HUES64 (cell line): ENCODE data around the gene GPRIN3.
A peak's percentile ranks its signal among the peaks of the same experiment; 100 is the strongest.
"Not testable (repeated sequence)": the region's sequence is repeated elsewhere in the genome, so short reads cannot be mapped to it uniquely, and the experiment has no call there.

Source experiments
- H3K27ac ChIP-seq: 2 replicates; pipeline ENCODE4 v1.7.0; 2013; ENCODE audit warnings: low read depth, low read length, inconsistent platforms
- H3K27me3 ChIP-seq: 2 replicates; pipeline ENCODE4 v1.6.1; 2013; ENCODE audit warnings: mild to moderate bottlenecking, low read length; ENCODE audit not compliant: insufficient read depth
- H3K36me3 ChIP-seq: 2 replicates; pipeline ENCODE4 v1.6.1; 2013; ENCODE audit warnings: mild to moderate bottlenecking, low read length; ENCODE audit not compliant: insufficient read depth
- H3K4me1 ChIP-seq: 2 replicates; pipeline ENCODE4 v1.6.1; 2013; ENCODE audit warnings: mild to moderate bottlenecking, low read length, moderate library complexity; ENCODE audit not compliant: insufficient read depth
- H3K4me3 ChIP-seq: 2 replicates; pipeline ENCODE4 v1.5.1; 2013; ENCODE audit warnings: mild to moderate bottlenecking, low read length, moderate library complexity
- H3K9ac ChIP-seq: 2 replicates; pipeline ENCODE4 v1.6.1; 2013; ENCODE audit warnings: mild to moderate bottlenecking, low read depth, low read length
- H3K9me3 ChIP-seq: 2 replicates; pipeline ENCODE4 v1.6.1; 2013; ENCODE audit warnings: low read depth, low read length; ENCODE audit not compliant: insufficient read depth
- WGBS: fragments of 150-250, 120-280 bp; methylation state at CpG from one replicate; pipeline ENCODE4 v1.1.7; 2013; ENCODE audit warnings: missing lambda C conversion rate; 5-methylcytosine and 5-hydroxymethylcytosine counted together

The GPRIN3 gene

DNA sequence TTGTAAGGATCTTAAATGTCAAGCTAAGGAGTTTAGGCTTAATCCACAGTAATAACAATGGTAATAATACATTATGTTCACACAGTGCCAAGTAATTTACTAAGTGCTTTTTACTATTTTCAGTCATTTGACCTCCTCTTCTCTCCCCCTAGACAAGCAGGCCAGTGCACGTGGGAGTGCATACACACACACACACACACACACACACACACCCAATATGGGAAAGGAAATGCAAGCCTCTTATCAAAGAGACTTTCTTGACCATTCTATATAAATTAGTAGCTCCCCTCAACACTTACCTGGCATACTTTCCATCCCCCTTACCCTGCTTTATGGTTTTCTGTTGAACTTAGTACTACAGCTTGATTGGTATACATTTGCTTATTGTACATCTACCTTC is 3.8 kb upstream of the GPRIN3 start:
- H3K36me3 ChIP-seq = no peaks in the 10 kb centered on the region
- WGBS = 80% methylated on average over 1 of the region's 1 CpG
- no peak overlapping the region for H3K9ac ChIP-seq
- H3K27me3 ChIP-seq = peaks cover 16% of the 10 kb centered on the region
- no peak overlapping the region for H3K4me3 ChIP-seq
- no peaks in the 10 kb centered on the region for H3K9me3 ChIP-seq
- H3K27ac ChIP-seq = no peak overlapping the region
- H3K4me1 ChIP-seq = peaks cover 11% of the 10 kb centered on the region

DNA sequence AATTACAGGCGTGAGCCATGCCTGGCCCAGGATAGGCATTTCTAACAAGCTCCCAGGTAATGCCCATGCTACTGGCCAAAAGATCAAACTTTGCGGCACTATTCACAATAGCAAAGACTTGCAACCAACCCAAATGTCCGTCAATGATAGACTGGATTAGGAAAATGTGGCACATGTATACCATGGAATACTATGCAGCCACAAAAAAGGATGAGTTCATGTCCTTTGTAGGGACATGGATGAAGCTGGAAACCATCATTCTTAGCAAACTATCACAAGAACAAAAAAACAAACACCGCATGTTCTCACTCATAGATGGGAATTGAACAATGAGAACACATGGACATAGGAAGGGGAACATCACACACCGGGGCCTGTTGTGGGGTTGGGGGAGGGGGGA is 1.6 kb upstream of the GPRIN3 start:
- not testable (repeated sequence) for H3K27ac ChIP-seq, H3K36me3 ChIP-seq, H3K9me3 ChIP-seq, H3K9ac ChIP-seq, H3K4me3 ChIP-seq
- peaks cover 28% of the 10 kb centered on the region for H3K27me3 ChIP-seq
- peaks cover 11% of the 10 kb centered on the region for H3K4me1 ChIP-seq
- 99% methylated on average over 4 of the region's 5 CpGs for WGBS

DNA sequence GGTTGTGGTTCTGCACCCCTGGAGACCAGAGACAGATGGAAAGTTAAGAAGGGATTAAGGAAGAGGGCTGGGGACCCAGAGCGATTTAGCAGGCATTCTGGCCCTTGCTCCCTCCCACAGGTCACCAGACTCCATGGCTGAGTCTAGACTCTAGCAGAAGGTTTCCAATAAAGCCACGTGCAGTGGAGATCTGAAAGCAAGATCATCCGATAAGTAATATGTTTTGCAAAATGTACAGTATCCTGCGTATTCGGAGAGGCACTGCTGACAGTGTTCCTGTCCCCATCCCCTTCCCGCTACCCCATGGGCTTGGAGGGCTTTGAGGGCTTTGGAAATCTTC is 531 bp upstream of the GPRIN3 start:
- Histone ChIP-seq H3K27me3 (peaks cover 28% of the 10 kb centered on the region), H3K9ac (no peak overlapping the region; the same call in 1 of the 2 replicates), H3K9me3 (no peaks in the 10 kb centered on the region), H3K4me3 (peak overlapping the region; percentile 74), H3K36me3 (no peaks in the 10 kb centered on the region), H3K27ac (no peak overlapping the region), H3K4me1 (peaks cover 11% of the 10 kb centered on the region)
- WGBS = 43% methylated on average over 4 of the region's 6 CpGs

DNA sequence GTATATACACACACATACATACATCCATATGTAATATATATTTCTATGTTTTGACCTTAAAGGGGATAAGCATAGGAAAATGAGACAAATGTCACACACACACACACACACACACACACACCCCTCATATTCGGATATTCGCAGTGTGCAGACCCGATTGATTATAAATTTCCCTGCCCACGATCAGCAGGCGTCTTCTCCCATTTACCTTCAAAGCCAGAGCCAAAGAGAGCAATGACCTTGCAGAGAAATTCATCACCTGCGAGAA is 488 bp downstream of the GPRIN3 start:
- H3K4me3 ChIP-seq = peak overlapping the region; percentile 74
- peaks cover 11% of the 10 kb centered on the region for H3K4me1 ChIP-seq
- peak overlapping the region; percentile 53; the same call in 1 of the 2 replicates for H3K9ac ChIP-seq

DNA sequence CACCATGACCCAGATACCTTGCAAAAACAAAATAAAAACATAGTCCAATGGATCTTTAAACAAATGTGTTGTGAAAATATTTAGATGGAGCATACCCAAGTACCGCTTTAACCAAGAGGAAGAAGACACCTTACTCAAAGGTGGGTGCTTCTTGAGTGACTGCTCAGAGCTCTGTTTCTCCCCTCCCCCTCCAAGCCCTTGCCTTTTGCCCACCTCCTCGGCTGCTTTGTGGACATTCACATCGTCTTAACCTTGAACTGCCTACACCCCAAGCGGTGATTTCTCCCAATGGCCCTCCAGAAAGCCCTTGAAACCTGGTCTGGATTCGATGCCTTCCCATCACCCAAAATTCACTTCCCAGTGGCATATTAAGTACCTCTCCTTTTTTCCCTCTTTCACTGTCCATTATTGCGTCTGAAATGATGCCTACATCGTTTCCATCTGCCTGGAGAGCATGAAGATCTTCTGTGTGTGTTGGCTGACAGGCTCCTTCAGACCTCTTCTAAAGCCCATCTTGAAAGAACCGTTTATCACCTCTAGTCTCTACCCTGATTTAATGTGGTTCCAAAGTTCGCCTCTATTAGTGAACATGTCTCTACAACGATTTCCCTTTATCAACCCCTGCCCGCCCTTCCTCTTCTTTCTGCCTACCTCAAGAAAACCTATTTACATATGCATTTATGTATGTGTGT is 968 bp downstream of the GPRIN3 start:
- Histone ChIP-seq H3K9ac (no peak overlapping the region), H3K4me1 (peaks cover 11% of the 10 kb centered on the region), H3K36me3 (no peaks in the 10 kb centered on the region), H3K4me3 (peak overlapping the region; percentile 74), H3K9me3 (no peaks in the 10 kb centered on the region), H3K27ac (no peak overlapping the region), H3K27me3 (peaks cover 28% of the 10 kb centered on the region)
- 72% methylated on average over 10 of the region's 11 CpGs for WGBS

More for the DNA sequence above, 488 bp downstream of the GPRIN3 start:
- Histone ChIP-seq H3K27me3 (peaks cover 28% of the 10 kb centered on the region), H3K27ac (no peak overlapping the region), H3K36me3 (no peaks in the 10 kb centered on the region), H3K9me3 (no peaks in the 10 kb centered on the region)
- WGBS = 13% methylated on average over 6 of the region's 6 CpGs

DNA sequence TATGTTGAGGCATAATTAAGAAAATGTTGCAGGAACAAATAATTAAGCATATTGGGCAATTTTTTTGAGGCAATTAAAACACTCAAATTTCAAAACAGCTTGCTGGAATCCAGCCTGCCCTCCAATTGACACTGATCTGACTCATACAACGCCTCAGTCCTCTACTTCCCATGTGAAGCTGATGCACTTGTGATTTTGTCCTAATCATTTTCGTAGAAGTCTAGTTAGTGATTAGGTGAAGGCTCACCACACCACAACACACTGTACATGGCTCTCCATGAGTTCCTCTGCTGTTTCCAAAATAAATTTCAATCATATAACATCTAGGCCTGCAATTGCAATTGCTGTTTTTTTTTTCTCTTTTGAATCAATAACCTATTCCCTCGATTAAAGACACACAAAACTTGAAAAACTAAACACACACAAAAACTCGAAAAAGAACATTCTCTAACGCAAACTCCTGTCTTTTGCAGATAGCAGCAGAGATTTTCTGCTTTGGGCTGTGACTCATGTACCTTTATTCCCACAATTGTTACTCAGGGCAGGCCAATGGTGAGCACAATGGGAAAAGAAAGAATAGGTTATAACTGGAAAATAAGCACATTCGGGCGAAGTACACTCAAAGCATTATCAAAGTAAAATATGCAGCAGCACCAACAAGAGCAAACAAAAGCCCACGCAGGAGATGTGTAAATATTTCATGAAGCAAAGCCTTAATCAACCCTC is 1.7 kb downstream of the GPRIN3 start:
- WGBS = 81% methylated on average over 7 of the region's 8 CpGs
- Histone ChIP-seq H3K9ac (no peak overlapping the region), H3K9me3 (no peaks in the 10 kb centered on the region), H3K36me3 (no peaks in the 10 kb centered on the region), H3K27ac (no peak overlapping the region), H3K27me3 (peaks cover 28% of the 10 kb centered on the region), H3K4me1 (peaks cover 11% of the 10 kb centered on the region), H3K4me3 (no peak overlapping the region)

DNA sequence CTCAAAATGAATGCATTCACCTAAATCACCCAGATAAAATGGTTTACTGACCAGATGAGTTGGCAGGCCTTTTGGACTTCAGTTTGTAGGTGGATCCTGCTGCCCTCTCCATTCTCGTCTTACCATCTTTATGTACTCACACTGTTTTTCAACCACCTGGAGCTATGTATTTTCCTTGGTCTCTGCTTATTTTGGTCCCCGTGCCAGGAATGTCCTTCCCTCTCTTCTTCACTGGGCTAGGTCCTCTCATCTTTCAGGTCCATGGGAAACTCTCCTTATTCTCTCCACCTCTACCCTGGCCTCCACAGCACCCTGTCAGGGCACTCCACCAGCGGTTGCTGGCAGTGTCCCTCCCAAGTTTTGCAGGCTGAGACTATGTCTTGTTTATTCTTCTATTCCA is 2.6 kb downstream of the GPRIN3 start:
- H3K27ac ChIP-seq = no peak overlapping the region
- WGBS = 92% methylated on average over 3 of the region's 3 CpGs
- no peaks in the 10 kb centered on the region for H3K36me3 ChIP-seq
- H3K4me3 ChIP-seq = no peak overlapping the region
- H3K9ac ChIP-seq = no peak overlapping the region
- H3K9me3 ChIP-seq = no peaks in the 10 kb centered on the region
- peaks cover 11% of the 10 kb centered on the region for H3K4me1 ChIP-seq
- H3K27me3 ChIP-seq = peaks cover 28% of the 10 kb centered on the region

DNA sequence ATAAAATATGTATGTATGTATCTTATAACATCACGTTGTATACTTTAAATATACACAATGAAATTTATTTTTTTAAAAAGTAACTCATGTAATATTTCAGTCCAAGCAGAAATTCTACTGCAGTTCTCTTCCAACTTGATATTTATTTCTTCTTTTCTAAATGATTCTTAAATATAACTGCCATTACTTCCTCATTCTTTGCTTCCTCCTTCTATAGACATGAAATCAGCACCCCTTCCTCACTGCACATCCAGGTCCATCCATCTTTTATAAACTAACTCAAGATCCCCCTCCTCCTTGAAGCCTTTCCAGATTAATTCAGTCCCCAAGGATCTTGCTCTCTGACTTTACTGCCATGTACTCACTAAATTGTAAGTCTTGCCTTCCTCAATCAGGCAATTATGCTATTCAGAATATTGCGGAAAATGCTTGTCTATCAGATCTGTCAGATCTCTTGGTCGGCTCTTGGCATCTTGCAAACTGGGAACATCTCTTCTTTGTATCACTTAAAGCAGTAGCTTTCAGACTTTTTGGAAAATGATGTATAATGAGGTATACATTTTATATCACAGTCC is 3.7 kb downstream of the GPRIN3 start:
- Histone ChIP-seq H3K9me3 (no peaks in the 10 kb centered on the region), H3K9ac (no peak overlapping the region), H3K36me3 (no peaks in the 10 kb centered on the region), H3K27ac (no peak overlapping the region), H3K4me1 (peaks cover 11% of the 10 kb centered on the region), H3K27me3 (peaks cover 28% of the 10 kb centered on the region), H3K4me3 (no peak overlapping the region)
- 91% methylated on average over 2 of the region's 3 CpGs for WGBS

DNA sequence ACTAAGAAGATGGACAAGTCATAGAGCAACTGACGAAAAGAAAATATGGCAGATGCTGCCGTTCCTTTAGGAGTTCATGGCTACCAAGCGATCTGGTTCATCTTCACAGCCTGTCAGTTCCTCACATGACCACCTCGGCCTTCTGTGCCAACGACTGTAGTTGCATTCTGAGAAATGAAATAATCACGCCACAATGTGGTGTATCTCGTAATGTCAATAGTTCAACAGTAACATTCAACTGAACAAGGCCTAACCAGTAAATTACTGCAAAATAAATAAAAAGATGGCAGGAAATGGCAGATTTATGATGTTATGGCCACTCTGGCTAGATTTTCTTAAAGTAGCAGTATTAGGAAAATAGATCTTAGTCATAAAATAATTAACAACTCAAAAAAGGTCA is 4.4 kb downstream of the GPRIN3 start:
- Histone ChIP-seq H3K27ac (no peak overlapping the region), H3K27me3 (peaks cover 23% of the 10 kb centered on the region), H3K36me3 (no peaks in the 10 kb centered on the region), H3K9me3 (no peaks in the 10 kb centered on the region), H3K4me3 (no peak overlapping the region), H3K9ac (no peak overlapping the region), H3K4me1 (peaks cover 10% of the 10 kb centered on the region)
- 96% methylated on average over 7 of the region's 7 CpGs for WGBS

DNA sequence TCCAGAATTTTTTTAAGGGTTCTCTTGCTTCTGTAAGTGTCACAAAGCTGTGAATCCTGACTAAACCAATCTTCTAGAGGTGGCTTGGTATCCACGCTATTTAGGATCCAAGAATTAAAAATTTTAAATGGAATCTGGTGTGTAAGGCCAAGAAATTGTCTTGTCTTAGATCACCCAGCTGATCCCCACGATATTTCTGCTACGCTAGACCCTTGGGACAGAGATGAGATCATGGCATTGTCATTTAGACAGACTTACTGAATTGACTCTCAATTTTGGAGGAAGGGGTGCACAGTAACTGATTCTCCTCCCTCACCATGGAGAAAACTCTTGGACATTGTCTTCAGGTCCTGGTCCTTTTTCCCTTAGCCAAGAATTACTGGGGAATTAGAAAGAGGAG is 5.7 kb downstream of the GPRIN3 start:
- Histone ChIP-seq H3K27me3 (peaks cover 17% of the 10 kb centered on the region), H3K9ac (no peak overlapping the region), H3K9me3 (no peaks in the 10 kb centered on the region), H3K36me3 (no peaks in the 10 kb centered on the region), H3K27ac (no peak overlapping the region), H3K4me3 (no peak overlapping the region), H3K4me1 (peaks cover 4% of the 10 kb centered on the region; the same call in 1 of the 2 replicates)
- 96% methylated on average over 3 of the region's 3 CpGs for WGBS

DNA sequence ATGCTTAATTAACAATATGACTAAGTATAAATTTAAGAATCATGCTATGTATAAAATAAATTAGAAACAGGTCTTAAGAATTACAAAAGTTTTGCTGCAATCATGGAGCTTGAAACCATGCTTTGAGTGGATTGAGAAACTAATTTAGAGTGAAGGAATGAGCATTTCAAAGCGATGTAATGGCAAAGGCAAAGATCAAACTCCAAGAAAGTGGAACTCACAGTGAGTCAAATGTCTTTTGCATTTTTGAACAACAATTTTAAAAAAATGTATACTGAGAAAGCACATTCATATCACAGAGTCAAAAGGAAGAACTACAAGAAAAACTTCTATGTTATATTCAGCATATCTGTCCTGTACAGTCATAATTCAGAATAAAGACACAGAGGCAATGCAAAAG is 6.6 kb downstream of the GPRIN3 start:
- Histone ChIP-seq H3K9me3 (no peaks in the 10 kb centered on the region), H3K36me3 (no peaks in the 10 kb centered on the region), H3K4me1 (no peaks in the 10 kb centered on the region), H3K27ac (no peak overlapping the region), H3K4me3 (no peak overlapping the region), H3K9ac (no peak overlapping the region), H3K27me3 (peaks cover 8% of the 10 kb centered on the region; the same call in 1 of the 2 replicates)
- WGBS = 93% methylated on average over 1 of the region's 1 CpG
